Neural cell (in vitro differentiated cells): ENCODE data around the gene AGXT2. TPM values are rescaled to one million over a fixed set of nuclear protein-coding genes. Genes with fewer than 3 reads are reported as not detected.

Experiments
- H2AFZ ChIP-seq: fragments of 200-600, 300-800 bp; sonication (generic), shearing (Covaris generic); 2 replicates; pipeline ENCODE4 v1.6.0; 2014; ENCODE audit warnings: low read depth, mild to moderate bottlenecking, antibody characterized with exemption, low read length, moderate library complexity
- H3F3A ChIP-seq: fragments of 200-600 bp; shearing (Covaris generic); 2 replicates; pipeline ENCODE4 v1.6.1; 2016; ENCODE audit warnings: mild to moderate bottlenecking, moderate library complexity, mixed read lengths, antibody characterized with exemption, low read length; ENCODE audit not compliant: insufficient read depth, poor library complexity, severe bottlenecking
- H3K27ac ChIP-seq: fragments of 200-600, 300-800 bp; sonication (generic), shearing (Covaris generic); 2 replicates; pipeline ENCODE4 v1.5.1; 2014; ENCODE audit warnings: mild to moderate bottlenecking, low read length, moderate library complexity
- H3K27me3 ChIP-seq: fragments of 300-800, 200-600 bp; sonication (generic), shearing (Covaris generic); 2 replicates; pipeline ENCODE4 v1.6.0; 2014; ENCODE audit warnings: mild to moderate bottlenecking, low read depth, low read length, moderate library complexity; ENCODE audit not compliant: insufficient read depth
- H3K36me3 ChIP-seq: fragments of 300-800, 200-600 bp; sonication (generic), shearing (Covaris generic); 2 replicates; pipeline ENCODE4 v1.5.1; 2014; ENCODE audit warnings: mild to moderate bottlenecking, antibody characterized with exemption, low read length, moderate library complexity; ENCODE audit not compliant: insufficient read depth
- H3K4me2 ChIP-seq: fragments of 300-800, 200-600 bp; sonication (generic), shearing (Covaris generic); 2 replicates; pipeline ENCODE4 v1.6.0; 2014; ENCODE audit warnings: mild to moderate bottlenecking, low read length
- H3K4me3 ChIP-seq: fragments of 300-800, 200-600 bp; sonication (generic), shearing (Covaris generic); 2 replicates; pipeline ENCODE4 v1.5.1; 2014; ENCODE audit warnings: mild to moderate bottlenecking, low read length, moderate library complexity
- H3K79me2 ChIP-seq: fragments of 200-600 bp; shearing (Covaris generic); replicated peaks from 2 replicates; pipeline ENCODE4 v1.6.0; 2014; ENCODE audit warnings: mild to moderate bottlenecking, low read length, moderate library complexity; ENCODE audit not compliant: insufficient read depth
- H3K9ac ChIP-seq: fragments of 300-800, 200-600 bp; sonication (generic), shearing (Covaris generic); 2 replicates; pipeline ENCODE4 v1.6.1; 2016; ENCODE audit warnings: mild to moderate bottlenecking, low read length, mixed read lengths
- H3K9me2 ChIP-seq: fragments of 200-600 bp; shearing (Covaris generic); 2 replicates; pipeline ENCODE4 v1.6.1; 2016; ENCODE audit warnings: mild to moderate bottlenecking, low read length, mixed read lengths; ENCODE audit not compliant: insufficient read depth
- H3K9me3 ChIP-seq: fragments of 200-600, 300-800 bp; sonication (generic), shearing (Covaris generic); 2 replicates; pipeline ENCODE4 v1.6.1; 2016; ENCODE audit warnings: mild to moderate bottlenecking, mixed run types, low read length, moderate library complexity, mixed read lengths
- H4K20me1 ChIP-seq: fragments of 200-600 bp; shearing (Covaris generic); 2 replicates; pipeline ENCODE4 v1.6.1; 2016; ENCODE audit warnings: mild to moderate bottlenecking, mixed run types; ENCODE audit not compliant: insufficient read depth
- CTCF ChIP-seq: fragments of 450-650 bp; IDR thresholded peaks from 2 replicates; pipeline ENCODE4 v1.5.1; 2014; ENCODE audit warnings: antibody characterized with exemption, mild to moderate bottlenecking, moderate library complexity; ENCODE audit not compliant: poor library complexity, severe bottlenecking
- EP300 ChIP-seq: fragments of 450-650 bp; conservative IDR thresholded peaks from 2 replicates; pipeline ENCODE4 v1.6.1; 2014; ENCODE audit warnings: antibody characterized with exemption, mild to moderate bottlenecking, moderate library complexity; ENCODE audit not compliant: poor library complexity, severe bottlenecking
- EZH2 ChIP-seq: fragments of 200-600, 300-800 bp; shearing (Covaris generic), sonication (generic); IDR thresholded peaks from 2 replicates; pipeline ENCODE4 v1.6.1; 2014; ENCODE audit warnings: antibody characterized with exemption, low read length, borderline replicate concordance, mild to moderate bottlenecking; ENCODE audit not compliant: insufficient read depth, poor library complexity, severe bottlenecking
- MXI1 ChIP-seq: fragments of 450-650 bp; conservative IDR thresholded peaks from 2 replicates; pipeline ENCODE4 v1.6.1; 2014; ENCODE audit warnings: antibody characterized with exemption, mild to moderate bottlenecking; ENCODE audit not compliant: poor library complexity, severe bottlenecking
- POLR2AphosphoS5 ChIP-seq: IDR thresholded peaks from 2 replicates; pipeline ENCODE4 v1.6.1; 2012
- RAD21 ChIP-seq: fragments of 450-650 bp; conservative IDR thresholded peaks from 2 replicates; pipeline ENCODE4 v1.6.1; 2014; ENCODE audit warnings: antibody characterized with exemption, mild to moderate bottlenecking, moderate library complexity
- REST ChIP-seq: IDR thresholded peaks from 2 replicates; pipeline ENCODE4 v1.6.1; 2012; ENCODE audit warnings: borderline replicate concordance
- SMC3 ChIP-seq: fragments of 450-650 bp; conservative IDR thresholded peaks from 2 replicates; pipeline ENCODE4 v1.6.1; 2014; ENCODE audit warnings: antibody characterized with exemption, mild to moderate bottlenecking, moderate library complexity; ENCODE audit not compliant: poor library complexity
- TAF1 ChIP-seq: IDR thresholded peaks from 2 replicates; pipeline ENCODE4 v1.6.1; 2012; ENCODE audit warnings: low read depth
- polyA plus RNA-seq: library from polyadenylated mRNA; depleted of rRNA; stranded (reverse); fragments of >200 nt; gene quantifications from 2 replicates; pipeline ENCODE4 v1.2.3, GENCODE V29; 2014

AGXT2 gene
- polyA plus RNA-seq, 1 donor from 2014 or later = not detected

- no peak overlapping the region for H3K9ac ChIP-seq
- H4K20me1 ChIP-seq = no peaks in the 10 kb centered on the region
- H3K79me2 ChIP-seq = no peaks in the 10 kb centered on the region
- no peaks in the 10 kb centered on the region for H3K9me3 ChIP-seq
- no peak overlapping the region for H3K4me3 ChIP-seq
- H3F3A ChIP-seq = no peaks in the 10 kb centered on the region
- no peaks in the 10 kb centered on the region for H3K9me2 ChIP-seq
- no peaks in the 10 kb centered on the region for H3K36me3 ChIP-seq
- no peaks in the 10 kb centered on the region for H3K27me3 ChIP-seq
- no peak overlapping the region for H2AFZ ChIP-seq
- H3K4me2 ChIP-seq = no peak overlapping the region
- H3K27ac ChIP-seq = no peak overlapping the region
- TF ChIP-seq EZH2 (no peak), SMC3 (no peak), EP300 (no peak), CTCF (no peak), RAD21 (no peak), TAF1 (no peak), REST (no peak), POLR2AphosphoS5 (no peak), MXI1 (no peak)
Measured at GRCh38 chr5:34968258-34968657, 79.5 kb downstream of the AGXT2 start.

- Histone ChIP-seq H3K4me2 (no peak overlapping the region), H3K27me3 (no peaks in the 10 kb centered on the region), H3K79me2 (no peaks in the 10 kb centered on the region), H3K27ac (no peak overlapping the region), H3K4me3 (no peak overlapping the region), H3F3A (no peaks in the 10 kb centered on the region), H3K36me3 (no peaks in the 10 kb centered on the region), H3K9me2 (no peaks in the 10 kb centered on the region), H2AFZ (no peak overlapping the region), H3K9ac (no peak overlapping the region), H4K20me1 (no peaks in the 10 kb centered on the region), H3K9me3 (no peaks in the 10 kb centered on the region)
- no peak for TF ChIP-seq EZH2
- no peak for TF ChIP-seq SMC3
- no peak for TF ChIP-seq CTCF
- TF ChIP-seq TAF1 = no peak
- TF ChIP-seq POLR2AphosphoS5 = no peak
- no peak for TF ChIP-seq MXI1
- TF ChIP-seq REST = no peak
- no peak for TF ChIP-seq EP300
- no peak for TF ChIP-seq RAD21
Measured at GRCh38 chr5:34967540-34967939, 80.2 kb downstream of the AGXT2 start.
